ENCODE results near the gene RBFOX2. TPM values are rescaled to one million over a fixed set of nuclear protein-coding genes. Genes with fewer than 3 reads are reported as not detected.

Gene RBFOX2
- total and polyA plus RNA-seq, 2 donors (not counting 1 experiment from before 2014, with no cell fraction given), result not detected

DNA sequence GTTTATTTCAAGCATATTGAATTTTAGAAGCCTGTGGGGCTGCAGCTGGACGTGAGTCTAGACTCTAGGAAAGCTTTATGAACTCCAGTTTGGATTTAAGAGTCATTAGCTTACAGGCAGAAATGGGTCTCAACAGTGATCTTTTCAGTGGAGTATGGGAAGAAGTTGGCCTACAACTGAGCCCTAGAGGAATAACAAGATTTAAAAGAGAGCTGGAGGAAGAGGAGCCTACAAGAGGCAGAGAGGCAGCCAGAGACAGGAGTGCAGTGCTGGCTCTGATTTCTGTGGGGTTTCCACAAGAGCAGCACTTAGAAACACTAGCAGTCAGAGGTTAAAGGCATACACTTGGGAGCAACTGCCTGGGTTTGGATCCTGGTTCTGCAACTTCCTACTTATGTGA is 293.1 kb downstream of the RBFOX2 start:
- no peak for ATAC-seq (ENCODE audit: low read depth)

DNA sequence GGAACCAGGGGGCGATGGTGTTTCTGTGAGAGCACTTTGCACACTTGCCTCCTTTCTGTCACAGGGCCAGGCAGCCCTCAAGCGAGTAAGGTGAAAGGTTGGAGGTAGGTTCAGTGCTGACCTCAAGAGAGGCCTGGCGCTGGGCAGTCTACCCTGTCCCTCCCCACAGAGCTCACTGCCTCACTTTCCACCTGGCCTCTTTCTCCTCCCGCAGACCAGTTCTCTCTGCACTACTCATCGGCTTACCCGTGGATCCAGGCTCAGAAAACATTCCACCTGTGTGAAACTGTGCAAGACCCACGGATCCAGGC is 294.2 kb downstream of the RBFOX2 start:
- no peaks in the 10 kb centered on the region for H3K4me1 ChIP-seq (ENCODE audit: control insufficient read depth in 2 of 2, insufficient read depth in 2 of 2, low read length in 2 of 2)
- peaks cover 0 to 39% (median 19%) of the 10 kb centered on the region in 4 experiments for H3K27me3 ChIP-seq (replicated peaks in 1 of 4; ENCODE audit: control extremely low read depth in 1 of 4, control insufficient read depth in 3 of 4, insufficient read depth in 4 of 4, low read length in 3 of 4)
- intact Hi-C loops (cut with micrococcal nuclease), result no loop called here
- peaks cover 0 to 2% (median 0%) of the 10 kb centered on the region in 3 donors for H3K9me3 ChIP-seq (ENCODE audit: control extremely low read depth in 1 of 3, control insufficient read depth in 2 of 3, insufficient read depth in 1 of 3, low read length in 2 of 3)
- TF ChIP-seq EZH2 (IDR thresholded peaks at IDR 0.05; ENCODE audit: borderline replicate concordance, insufficient read depth, low read depth, low read length, poor library complexity, severe bottlenecking), result no peak
- TF ChIP-seq, protein P1, sequence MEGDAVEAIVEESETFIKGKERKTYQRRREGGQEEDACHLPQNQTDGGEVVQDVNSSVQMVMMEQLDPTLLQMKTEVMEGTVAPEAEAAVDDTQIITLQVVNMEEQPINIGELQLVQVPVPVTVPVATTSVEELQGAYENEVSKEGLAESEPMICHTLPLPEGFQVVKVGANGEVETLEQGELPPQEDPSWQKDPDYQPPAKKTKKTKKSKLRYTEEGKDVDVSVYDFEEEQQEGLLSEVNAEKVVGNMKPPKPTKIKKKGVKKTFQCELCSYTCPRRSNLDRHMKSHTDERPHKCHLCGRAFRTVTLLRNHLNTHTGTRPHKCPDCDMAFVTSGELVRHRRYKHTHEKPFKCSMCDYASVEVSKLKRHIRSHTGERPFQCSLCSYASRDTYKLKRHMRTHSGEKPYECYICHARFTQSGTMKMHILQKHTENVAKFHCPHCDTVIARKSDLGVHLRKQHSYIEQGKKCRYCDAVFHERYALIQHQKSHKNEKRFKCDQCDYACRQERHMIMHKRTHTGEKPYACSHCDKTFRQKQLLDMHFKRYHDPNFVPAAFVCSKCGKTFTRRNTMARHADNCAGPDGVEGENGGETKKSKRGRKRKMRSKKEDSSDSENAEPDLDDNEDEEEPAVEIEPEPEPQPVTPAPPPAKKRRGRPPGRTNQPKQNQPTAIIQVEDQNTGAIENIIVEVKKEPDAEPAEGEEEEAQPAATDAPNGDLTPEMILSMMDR (IDR thresholded peaks at IDR 0.05), result no peak
- Mint-ChIP-seq H3K27me3 (peaks cover 62% of the 10 kb centered on the region), H3K9me3 (ENCODE audit: insufficient read depth) (no peaks in the 10 kb centered on the region), H3K4me1 (no peaks in the 10 kb centered on the region), H3K27ac (no peak overlapping the region), H3K4me3 (no peak overlapping the region)
- no peaks in the 10 kb centered on the region for H4K20me1 ChIP-seq (ENCODE audit: control insufficient read depth, insufficient read depth, low read length, poor library complexity, severe bottlenecking)
- no peak overlapping the region for H3K9ac ChIP-seq (ENCODE audit: low read length)
- H3K27ac ChIP-seq (ENCODE audit: low read length in 2 of 2), result no peak overlapping the region
- ChIA-PET CTCF (no interaction called here), POLR2A (no interaction called here)
- H3K4me3 ChIP-seq (ENCODE audit: control extremely low read depth in 1 of 5, extremely low read depth in 1 of 5, insufficient read depth in 1 of 5, low read depth in 2 of 5, low read length in 4 of 5), result no peak overlapping the region
- 81% methylated on average over 3 of the region's 7 CpGs for WGBS (ENCODE audit: insufficient coverage)
- no peaks in the 10 kb centered on the region for H3K36me3 ChIP-seq (replicated peaks in 1 of 2; ENCODE audit: control extremely low read depth in 1 of 2, control insufficient read depth in 1 of 2, extremely low read depth in 1 of 2, insufficient read depth in 2 of 2, low read length in 1 of 2)
- no peak for ATAC-seq (ENCODE audit: low read depth)
- H3K79me2 ChIP-seq (ENCODE audit: control insufficient read depth, insufficient read depth, low read length), result no peaks in the 10 kb centered on the region
- H2AFZ ChIP-seq (ENCODE audit: insufficient read depth, low read depth, low read length, poor library complexity, severe bottlenecking), result no peak overlapping the region
- no peak overlapping the region for H3K4me2 ChIP-seq (replicated peaks; ENCODE audit: low read depth, low read length, poor library complexity, severe bottlenecking)
- DNase-seq, result no peak

More for the DNA sequence above, 293.1 kb downstream of the RBFOX2 start:
- intact Hi-C loops (cut with micrococcal nuclease), result no loop called here
- no peaks in the 10 kb centered on the region for H3K9me3 Mint-ChIP-seq (ENCODE audit: insufficient read depth)
- Histone ChIP-seq H2AFZ (ENCODE audit: insufficient read depth, low read depth, low read length, poor library complexity, severe bottlenecking) (no peak overlapping the region), H3K79me2 (ENCODE audit: control insufficient read depth, insufficient read depth, low read length) (no peaks in the 10 kb centered on the region), H3K36me3 (replicated peaks in 1 of 2; ENCODE audit: control extremely low read depth in 1 of 2, control insufficient read depth in 1 of 2, extremely low read depth in 1 of 2, insufficient read depth in 2 of 2, low read length in 1 of 2) (no peaks in the 10 kb centered on the region), H3K4me3 (ENCODE audit: control extremely low read depth in 1 of 5, extremely low read depth in 1 of 5, insufficient read depth in 1 of 5, low read depth in 2 of 5, low read length in 4 of 5) (no peak overlapping the region), H4K20me1 (ENCODE audit: control insufficient read depth, insufficient read depth, low read length, poor library complexity, severe bottlenecking) (no peaks in the 10 kb centered on the region), H3K27me3 (replicated peaks in 1 of 4; ENCODE audit: control extremely low read depth in 1 of 4, control insufficient read depth in 3 of 4, insufficient read depth in 4 of 4, low read length in 3 of 4) (peaks cover 0 to 40% (median 22%) of the 10 kb centered on the region in 4 experiments), H3K9me3 (ENCODE audit: control extremely low read depth in 1 of 3, control insufficient read depth in 2 of 3, insufficient read depth in 1 of 3, low read length in 2 of 3) (peaks cover 0 to 2% (median 0%) of the 10 kb centered on the region in 3 donors), H3K9ac (ENCODE audit: low read length) (no peak overlapping the region), H3K4me1 (ENCODE audit: control insufficient read depth in 2 of 2, insufficient read depth in 2 of 2, low read length in 2 of 2) (no peaks in the 10 kb centered on the region), H3K4me2 (replicated peaks; ENCODE audit: low read depth, low read length, poor library complexity, severe bottlenecking) (no peak overlapping the region), H3K27ac (ENCODE audit: low read length in 2 of 2) (no peak overlapping the region)
- TF ChIP-seq EZH2 (IDR thresholded peaks at IDR 0.05; ENCODE audit: borderline replicate concordance, insufficient read depth, low read depth, low read length, poor library complexity, severe bottlenecking), result no peak
- TF ChIP-seq, protein P1 (IDR thresholded peaks at IDR 0.05), result no peak
- H3K27me3 Mint-ChIP-seq, result peaks cover 68% of the 10 kb centered on the region
- H3K4me3 Mint-ChIP-seq, result no peak overlapping the region
- WGBS (ENCODE audit: insufficient coverage), result 100% methylated on average over 1 of the region's 1 CpG
- POLR2A ChIA-PET, result no interaction called here
- H3K27ac Mint-ChIP-seq, result no peak overlapping the region
- no peak for DNase-seq
- no peaks in the 10 kb centered on the region for H3K4me1 Mint-ChIP-seq
- CTCF ChIA-PET, result no interaction called here

All from B cell (primary cell).